ENCODE measurements around the gene JAG2. TPM values are rescaled to one million over a fixed set of nuclear protein-coding genes. Genes with fewer than 3 reads are reported as not detected.

The JAG2 gene
- total and polyA plus RNA-seq, 2 of the 13 experiments (the other 11 are each of a cell fraction or from before 2014, with no cell fraction given): 0.04 to 0.16 TPM

DNA sequence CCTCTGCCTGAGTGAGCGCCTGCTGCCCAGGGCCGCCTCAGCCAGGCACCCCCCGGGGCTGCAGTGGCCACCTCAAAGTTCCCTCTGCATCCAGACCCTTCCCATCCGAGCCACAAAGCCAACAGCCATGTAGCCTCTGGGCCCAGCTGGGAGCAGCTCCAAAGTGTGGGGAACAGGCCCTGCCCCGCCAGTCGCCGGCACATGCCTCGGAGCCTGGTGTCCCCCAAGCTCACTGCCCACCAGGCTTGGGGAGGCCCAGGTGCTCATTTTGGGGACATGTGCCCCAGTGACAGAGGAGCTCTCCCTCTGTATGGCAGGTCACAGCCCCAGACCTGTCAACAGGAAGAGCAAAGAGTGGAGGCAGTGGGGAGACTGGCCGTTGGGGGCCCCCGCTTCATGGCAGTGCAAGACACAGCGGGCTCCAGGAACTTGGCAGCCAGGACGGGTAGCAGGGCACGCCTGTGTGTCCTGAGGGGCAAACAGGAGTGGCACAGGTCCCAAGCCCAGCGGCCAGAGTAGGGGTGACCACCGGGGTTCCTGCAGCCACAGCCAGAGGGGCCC is 29.9 kb downstream of the JAG2 start:
- no peak overlapping the region for H3K9ac ChIP-seq (ENCODE audit: insufficient read depth, low read depth, low read length)
- DNase-seq (ENCODE audit: low spot score) (no peak), FAIRE-seq (no peak), ATAC-seq (no peak)
- H3K9me3 ChIP-seq (ENCODE audit: low read length): peaks cover 10% of the 10 kb centered on the region
- 80% methylated on average over 1 of the region's 15 CpGs for WGBS (ENCODE audit: low lambda C conversion rate)
- no TSS peak for BruUV-seq (replicated peaks)
- TF ChIP-seq ZNF121 (CRISPR knock-in tag; IDR thresholded peaks at IDR 0.05) (no peak), ZNF546 (CRISPR knock-in tag; conservative IDR thresholded peaks at IDR 0.05) (no peak), POGZ (CRISPR knock-in tag; IDR thresholded peaks at IDR 0.05) (no peak), ZNF484 (CRISPR knock-in tag; IDR thresholded peaks at IDR 0.05; ENCODE audit: borderline replicate concordance, low read depth) (no peak), SYNCRIP (IDR thresholded peaks at IDR 0.05; ENCODE audit: insufficient read depth, low read depth, low read length) (no peak), CBX1 (IDR thresholded peaks at IDR 0.05; ENCODE audit: low read depth) (no peak), ZSCAN5A (CRISPR knock-in tag; IDR thresholded peaks at IDR 0.05; ENCODE audit: borderline replicate concordance) (no peak), SP4 (CRISPR knock-in tag; IDR thresholded peaks at IDR 0.05) (no peak), CSRNP2 (CRISPR knock-in tag; conservative IDR thresholded peaks at IDR 0.05; ENCODE audit: low read depth) (no peak), NR2F1 (CRISPR knock-in tag; IDR thresholded peaks at IDR 0.05) (no peak), SMARCC2 (IDR thresholded peaks at IDR 0.05) (no peak), ZNF292 (CRISPR knock-in tag; IDR thresholded peaks at IDR 0.05; ENCODE audit: borderline replicate concordance, low read depth) (no peak), DNMT1 (CRISPR knock-in tag; IDR thresholded peaks at IDR 0.05) (no peak), ZNF12 (CRISPR knock-in tag; IDR thresholded peaks at IDR 0.05) (no peak)
- TF ChIP-seq, protein P1, sequence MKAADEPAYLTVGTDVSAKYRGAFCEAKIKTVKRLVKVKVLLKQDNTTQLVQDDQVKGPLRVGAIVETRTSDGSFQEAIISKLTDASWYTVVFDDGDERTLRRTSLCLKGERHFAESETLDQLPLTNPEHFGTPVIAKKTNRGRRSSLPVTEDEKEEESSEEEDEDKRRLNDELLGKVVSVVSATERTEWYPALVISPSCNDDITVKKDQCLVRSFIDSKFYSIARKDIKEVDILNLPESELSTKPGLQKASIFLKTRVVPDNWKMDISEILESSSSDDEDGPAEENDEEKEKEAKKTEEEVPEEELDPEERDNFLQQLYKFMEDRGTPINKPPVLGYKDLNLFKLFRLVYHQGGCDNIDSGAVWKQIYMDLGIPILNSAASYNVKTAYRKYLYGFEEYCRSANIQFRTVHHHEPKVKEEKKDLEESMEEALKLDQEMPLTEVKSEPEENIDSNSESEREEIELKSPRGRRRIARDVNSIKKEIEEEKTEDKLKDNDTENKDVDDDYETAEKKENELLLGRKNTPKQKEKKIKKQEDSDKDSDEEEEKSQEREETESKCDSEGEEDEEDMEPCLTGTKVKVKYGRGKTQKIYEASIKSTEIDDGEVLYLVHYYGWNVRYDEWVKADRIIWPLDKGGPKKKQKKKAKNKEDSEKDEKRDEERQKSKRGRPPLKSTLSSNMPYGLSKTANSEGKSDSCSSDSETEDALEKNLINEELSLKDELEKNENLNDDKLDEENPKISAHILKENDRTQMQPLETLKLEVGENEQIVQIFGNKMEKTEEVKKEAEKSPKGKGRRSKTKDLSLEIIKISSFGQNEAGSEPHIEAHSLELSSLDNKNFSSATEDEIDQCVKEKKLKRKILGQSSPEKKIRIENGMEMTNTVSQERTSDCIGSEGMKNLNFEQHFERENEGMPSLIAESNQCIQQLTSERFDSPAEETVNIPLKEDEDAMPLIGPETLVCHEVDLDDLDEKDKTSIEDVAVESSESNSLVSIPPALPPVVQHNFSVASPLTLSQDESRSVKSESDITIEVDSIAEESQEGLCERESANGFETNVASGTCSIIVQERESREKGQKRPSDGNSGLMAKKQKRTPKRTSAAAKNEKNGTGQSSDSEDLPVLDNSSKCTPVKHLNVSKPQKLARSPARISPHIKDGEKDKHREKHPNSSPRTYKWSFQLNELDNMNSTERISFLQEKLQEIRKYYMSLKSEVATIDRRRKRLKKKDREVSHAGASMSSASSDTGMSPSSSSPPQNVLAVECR (CRISPR knock-in tag; IDR thresholded peaks at IDR 0.05; ENCODE audit: borderline replicate concordance): no peak
- H3K36me3 ChIP-seq (replicated peaks in 1 of 2; ENCODE audit: control insufficient read depth in 1 of 2, insufficient read depth in 2 of 2, low read length in 2 of 2): no peaks in the 10 kb centered on the region
- in situ Hi-C loops (cut with HindIII; ENCODE audit: extremely low pct_ligation_motif_present, low pct_unique_long_range_greater_than_20kb): no loop called here
- H3K4me1 ChIP-seq (ENCODE audit: insufficient read depth, low read length): no peaks in the 10 kb centered on the region
- no peaks in the 10 kb centered on the region for H3K79me2 ChIP-seq (ENCODE audit: insufficient read depth, low read length)
- no peak overlapping the region for H3K4me2 ChIP-seq (ENCODE audit: low read depth, low read length)
- H3K4me3 ChIP-seq (replicated peaks in 1 of 3; ENCODE audit: insufficient read depth in 1 of 3, low read depth in 2 of 3, low read length in 3 of 3): no peak overlapping the region
- H3K27me3 ChIP-seq (ENCODE audit: control insufficient read depth in 1 of 2, insufficient read depth in 2 of 2, low read length in 2 of 2): peaks cover 3 to 5% of the 10 kb centered on the region in 2 experiments; a peak in 2 of 5 replicates
- intact Hi-C loops (cut with micrococcal nuclease; ENCODE audit: unreplicated experiment): no loop called here
- H4K20me1 ChIP-seq (ENCODE audit: insufficient read depth, low read length): no peaks in the 10 kb centered on the region
- no peak overlapping the region for H2AFZ ChIP-seq (ENCODE audit: low read length)
- POLR2A ChIA-PET: no interaction called here
- H3K27ac ChIP-seq (ENCODE audit: extremely low read length, insufficient read depth, low read length): no peak overlapping the region
- CTCF ChIA-PET (ENCODE audit: low intra/inter-chr PET ratio, low total read pairs): no interaction called here
